Measurements from ENCODE around the gene SPG7. TPM values are rescaled to one million over a fixed set of nuclear protein-coding genes. Genes with fewer than 3 reads are reported as not detected.

SPG7 gene
- polyA plus RNA-seq, 2 of the 4 experiments (the other 2 are of a cell fraction): 53.2 to 73.2 TPM

DNA sequence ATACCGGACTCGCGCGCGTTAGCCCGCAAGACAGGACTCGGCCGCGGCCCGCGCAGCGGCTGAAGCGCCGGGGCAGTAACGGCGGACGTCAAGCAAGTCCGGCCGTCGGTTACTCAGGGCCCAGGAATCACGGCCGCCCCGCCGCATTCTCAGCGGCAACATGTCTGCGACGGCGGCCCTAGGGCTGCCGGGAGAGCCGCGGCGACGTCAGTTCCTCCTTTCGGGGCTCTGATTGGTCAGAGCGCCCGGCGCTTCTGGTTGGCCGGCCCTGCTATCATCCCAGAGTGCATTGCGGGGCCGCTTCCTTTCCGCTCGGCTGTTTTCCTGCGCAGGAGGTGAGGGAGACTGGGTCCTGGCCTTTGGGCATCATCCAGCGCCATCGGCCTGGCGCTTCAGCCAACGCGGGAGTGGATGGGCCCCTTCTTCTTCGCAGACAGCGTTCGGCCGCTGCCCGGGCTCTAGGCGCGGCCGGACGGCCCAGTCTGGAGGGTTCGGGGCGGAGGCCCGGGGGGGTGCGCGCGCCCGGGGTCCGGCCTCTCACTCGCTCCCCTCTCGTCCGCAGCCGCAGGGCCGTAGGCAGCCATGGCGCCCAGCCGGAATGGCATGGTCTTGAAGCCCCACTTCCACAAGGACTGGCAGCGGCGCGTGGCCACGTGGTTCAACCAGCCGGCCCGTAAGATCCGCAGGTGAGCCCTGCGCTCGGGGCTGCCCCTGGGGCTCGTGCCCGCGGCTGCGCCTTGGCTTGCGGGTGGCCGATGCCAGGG, 52.4 kb downstream of the SPG7 start, which contains the start of gene RPL13 (continued):
- TF ChIP-seq MYC (IDR thresholded peaks at IDR 0.05; ENCODE audit: borderline replicate concordance, low read length): peak; percentile 76
- TF ChIP-seq CBX2 (IDR thresholded peaks at IDR 0.05; ENCODE audit: borderline replicate concordance, low read depth): no peak

GRCh38 chr16:89561142-89561883, 53.1 kb downstream of the SPG7 start:
- H3K4me2 ChIP-seq: peak overlapping the region; percentile 99
- DNase-seq (ENCODE audit: low read depth in 1 of 2, low spot score in 1 of 2): no peak
- ChIA-PET POLR2A (no interaction called here), CTCF (no interaction called here)
- peak overlapping the region; percentile 99 for H3K4me3 ChIP-seq
- ATAC-seq: no peak
- H3K4me1 ChIP-seq: peaks cover 58% of the 10 kb centered on the region
- 2% methylated on average over 43 of the region's 58 CpGs for WGBS (ENCODE audit: missing lambda C conversion rate)
- H3K9me3 ChIP-seq: no peaks in the 10 kb centered on the region
- FAIRE-seq: no peak
- H3K27ac ChIP-seq: peak overlapping the region; percentile 96 to 99
- TF ChIP-seq TFCP2L1 (CRISPR knock-in tag; IDR thresholded peaks at IDR 0.05): no peak
- no peak for TF ChIP-seq FOSL2 (IDR thresholded peaks at IDR 0.05)
- no peak for TF ChIP-seq FOSL2 (CRISPR knock-in tag; IDR thresholded peaks at IDR 0.05)
- no peak for TF ChIP-seq HOXB13 (CRISPR knock-in tag; IDR thresholded peaks at IDR 0.05; ENCODE audit: low read depth)
- TF ChIP-seq MYC (IDR thresholded peaks at IDR 0.05; ENCODE audit: borderline replicate concordance, low read length): no peak
- 0 out of 2 replicates have a peak, but pooled peaks have one; percentile 57 for TF ChIP-seq RNF2 (IDR thresholded peaks at IDR 0.05; ENCODE audit: borderline replicate concordance, low read depth)
- TF ChIP-seq, protein P1, sequence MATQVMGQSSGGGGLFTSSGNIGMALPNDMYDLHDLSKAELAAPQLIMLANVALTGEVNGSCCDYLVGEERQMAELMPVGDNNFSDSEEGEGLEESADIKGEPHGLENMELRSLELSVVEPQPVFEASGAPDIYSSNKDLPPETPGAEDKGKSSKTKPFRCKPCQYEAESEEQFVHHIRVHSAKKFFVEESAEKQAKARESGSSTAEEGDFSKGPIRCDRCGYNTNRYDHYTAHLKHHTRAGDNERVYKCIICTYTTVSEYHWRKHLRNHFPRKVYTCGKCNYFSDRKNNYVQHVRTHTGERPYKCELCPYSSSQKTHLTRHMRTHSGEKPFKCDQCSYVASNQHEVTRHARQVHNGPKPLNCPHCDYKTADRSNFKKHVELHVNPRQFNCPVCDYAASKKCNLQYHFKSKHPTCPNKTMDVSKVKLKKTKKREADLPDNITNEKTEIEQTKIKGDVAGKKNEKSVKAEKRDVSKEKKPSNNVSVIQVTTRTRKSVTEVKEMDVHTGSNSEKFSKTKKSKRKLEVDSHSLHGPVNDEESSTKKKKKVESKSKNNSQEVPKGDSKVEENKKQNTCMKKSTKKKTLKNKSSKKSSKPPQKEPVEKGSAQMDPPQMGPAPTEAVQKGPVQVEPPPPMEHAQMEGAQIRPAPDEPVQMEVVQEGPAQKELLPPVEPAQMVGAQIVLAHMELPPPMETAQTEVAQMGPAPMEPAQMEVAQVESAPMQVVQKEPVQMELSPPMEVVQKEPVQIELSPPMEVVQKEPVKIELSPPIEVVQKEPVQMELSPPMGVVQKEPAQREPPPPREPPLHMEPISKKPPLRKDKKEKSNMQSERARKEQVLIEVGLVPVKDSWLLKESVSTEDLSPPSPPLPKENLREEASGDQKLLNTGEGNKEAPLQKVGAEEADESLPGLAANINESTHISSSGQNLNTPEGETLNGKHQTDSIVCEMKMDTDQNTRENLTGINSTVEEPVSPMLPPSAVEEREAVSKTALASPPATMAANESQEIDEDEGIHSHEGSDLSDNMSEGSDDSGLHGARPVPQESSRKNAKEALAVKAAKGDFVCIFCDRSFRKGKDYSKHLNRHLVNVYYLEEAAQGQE (IDR thresholded peaks at IDR 0.05): no peak
- TF ChIP-seq CHD2 (IDR thresholded peaks at IDR 0.05; ENCODE audit: low read length, partially characterized antibody): no peak
- peak; percentile 80; the same call in 1 of the 2 replicates for TF ChIP-seq TP53 (CRISPR knock-in tag; IDR thresholded peaks at IDR 0.05)
- TF ChIP-seq POLR2AphosphoS2 (conservative IDR thresholded peaks at IDR 0.05; ENCODE audit: low read length): no peak
- TF ChIP-seq ZFP36 (IDR thresholded peaks at IDR 0.05; ENCODE audit: borderline replicate concordance, partially characterized antibody): no peak
- no peak for TF ChIP-seq CBX2 (IDR thresholded peaks at IDR 0.05; ENCODE audit: borderline replicate concordance, low read depth)
- TF ChIP-seq CHD4 (IDR thresholded peaks at IDR 0.05; ENCODE audit: borderline replicate concordance): no peak

- H3K27ac ChIP-seq: peak overlapping the region; percentile 96 to 99
- H3K4me1 ChIP-seq: peaks cover 58% of the 10 kb centered on the region
- H3K4me2 ChIP-seq: peak overlapping the region; percentile 99
- FAIRE-seq (no peak), ATAC-seq (no peak), DNase-seq (ENCODE audit: low read depth in 1 of 2, low spot score in 1 of 2) (peak in 1 of 2 experiments; percentile 47)
- POLR2A ChIA-PET: no interaction called here
- WGBS (ENCODE audit: missing lambda C conversion rate): 10% methylated on average over 23 of the region's 23 CpGs
- peak overlapping the region; percentile 99 for H3K4me3 ChIP-seq
- no peaks in the 10 kb centered on the region for H3K9me3 ChIP-seq
- CTCF ChIA-PET: interaction anchor here (0.7 kb wide), 1 partner anchor 79 kb away, joined by 3 read pairs; no protein-coding TSS in a partner anchor
- TF ChIP-seq CHD2 (IDR thresholded peaks at IDR 0.05; ENCODE audit: low read length, partially characterized antibody) (no peak), USF2 (IDR thresholded peaks at IDR 0.05) (0 out of 2 replicates have a peak, but pooled peaks have one; percentile 3), NFE2L2 (conservative IDR thresholded peaks at IDR 0.05; ENCODE audit: low read length) (no peak), CEBPB (IDR thresholded peaks at IDR 0.05) (no peak), HOXB5 (CRISPR knock-in tag; IDR thresholded peaks at IDR 0.05) (no peak), HOXA7 (CRISPR knock-in tag; IDR thresholded peaks at IDR 0.05) (no peak), KDM1A (IDR thresholded peaks at IDR 0.05; ENCODE audit: low read depth) (no peak), RNF2 (IDR thresholded peaks at IDR 0.05; ENCODE audit: borderline replicate concordance, low read depth) (no peak), ZC3H11A (IDR thresholded peaks at IDR 0.05) (no peak), MAX (IDR thresholded peaks at IDR 0.05) (peak; percentile 52), RCOR1 (IDR thresholded peaks at IDR 0.05; ENCODE audit: low read depth, low read length) (no peak)
- TF ChIP-seq, protein P2, sequence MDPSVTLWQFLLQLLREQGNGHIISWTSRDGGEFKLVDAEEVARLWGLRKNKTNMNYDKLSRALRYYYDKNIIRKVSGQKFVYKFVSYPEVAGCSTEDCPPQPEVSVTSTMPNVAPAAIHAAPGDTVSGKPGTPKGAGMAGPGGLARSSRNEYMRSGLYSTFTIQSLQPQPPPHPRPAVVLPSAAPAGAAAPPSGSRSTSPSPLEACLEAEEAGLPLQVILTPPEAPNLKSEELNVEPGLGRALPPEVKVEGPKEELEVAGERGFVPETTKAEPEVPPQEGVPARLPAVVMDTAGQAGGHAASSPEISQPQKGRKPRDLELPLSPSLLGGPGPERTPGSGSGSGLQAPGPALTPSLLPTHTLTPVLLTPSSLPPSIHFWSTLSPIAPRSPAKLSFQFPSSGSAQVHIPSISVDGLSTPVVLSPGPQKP (IDR thresholded peaks at IDR 0.05; ENCODE audit: low read depth, low read length): no peak
- TF ChIP-seq, protein P3, sequence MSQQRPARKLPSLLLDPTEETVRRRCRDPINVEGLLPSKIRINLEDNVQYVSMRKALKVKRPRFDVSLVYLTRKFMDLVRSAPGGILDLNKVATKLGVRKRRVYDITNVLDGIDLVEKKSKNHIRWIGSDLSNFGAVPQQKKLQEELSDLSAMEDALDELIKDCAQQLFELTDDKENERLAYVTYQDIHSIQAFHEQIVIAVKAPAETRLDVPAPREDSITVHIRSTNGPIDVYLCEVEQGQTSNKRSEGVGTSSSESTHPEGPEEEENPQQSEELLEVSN (IDR thresholded peaks at IDR 0.05; ENCODE audit: borderline replicate concordance, low read depth): no peak
Observed at GRCh38 chr16:89561884-89562599, 53.8 kb downstream of the SPG7 start.
